ENCODE results near the gene CCAR1. TPM values are rescaled to one million over a fixed set of nuclear protein-coding genes. Genes with fewer than 3 reads are reported as not detected.
"Not testable (repeated sequence)": the region's sequence is repeated elsewhere in the genome, so short reads cannot be mapped to it uniquely, and the experiment has no call there.

Gene CCAR1
- total RNA-seq, 6 experiments from 2014 or later, result 16.9 to 30.6 (median 22.4) TPM

DNA sequence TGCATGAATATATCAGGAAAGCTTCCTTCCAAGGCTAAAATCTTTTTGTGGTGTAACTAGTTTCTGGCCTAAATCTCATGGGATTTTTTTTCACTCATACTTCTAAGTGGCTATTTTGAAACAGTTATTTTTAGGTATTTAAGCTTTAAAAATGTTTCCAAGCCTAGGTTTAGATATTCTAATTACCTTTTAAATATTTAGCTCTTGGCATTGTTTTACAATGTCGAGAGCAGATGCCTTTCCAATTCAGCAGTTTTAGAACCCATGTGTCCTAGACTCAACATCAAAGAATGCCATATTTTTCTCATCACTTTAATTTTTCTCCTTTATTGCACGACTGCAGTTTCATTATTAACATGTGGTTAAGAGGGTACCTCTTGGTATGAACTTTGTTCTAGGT lies 79.2 kb downstream of the CCAR1 start:
- TF ChIP-seq POLR2A (IDR thresholded peaks at IDR 0.05), result no peak
- TF ChIP-seq, protein P1, sequence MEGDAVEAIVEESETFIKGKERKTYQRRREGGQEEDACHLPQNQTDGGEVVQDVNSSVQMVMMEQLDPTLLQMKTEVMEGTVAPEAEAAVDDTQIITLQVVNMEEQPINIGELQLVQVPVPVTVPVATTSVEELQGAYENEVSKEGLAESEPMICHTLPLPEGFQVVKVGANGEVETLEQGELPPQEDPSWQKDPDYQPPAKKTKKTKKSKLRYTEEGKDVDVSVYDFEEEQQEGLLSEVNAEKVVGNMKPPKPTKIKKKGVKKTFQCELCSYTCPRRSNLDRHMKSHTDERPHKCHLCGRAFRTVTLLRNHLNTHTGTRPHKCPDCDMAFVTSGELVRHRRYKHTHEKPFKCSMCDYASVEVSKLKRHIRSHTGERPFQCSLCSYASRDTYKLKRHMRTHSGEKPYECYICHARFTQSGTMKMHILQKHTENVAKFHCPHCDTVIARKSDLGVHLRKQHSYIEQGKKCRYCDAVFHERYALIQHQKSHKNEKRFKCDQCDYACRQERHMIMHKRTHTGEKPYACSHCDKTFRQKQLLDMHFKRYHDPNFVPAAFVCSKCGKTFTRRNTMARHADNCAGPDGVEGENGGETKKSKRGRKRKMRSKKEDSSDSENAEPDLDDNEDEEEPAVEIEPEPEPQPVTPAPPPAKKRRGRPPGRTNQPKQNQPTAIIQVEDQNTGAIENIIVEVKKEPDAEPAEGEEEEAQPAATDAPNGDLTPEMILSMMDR (IDR thresholded peaks at IDR 0.05), result no peak
- Histone ChIP-seq H3K27ac (no peak overlapping the region), H3K4me3 (no peak overlapping the region), H3K27me3 (no peaks in the 10 kb centered on the region), H3K36me3 (peaks cover 0 to 8% (median 0%) of the 10 kb centered on the region in 4 donors), H3K9me3 (no peaks in the 10 kb centered on the region), H3K4me1 (no peaks in the 10 kb centered on the region)
- 76% methylated on average over 2 of the region's 2 CpGs for WGBS (ENCODE audit: insufficient coverage, low coverage, low lambda C conversion rate, missing lambda C conversion rate)
- ATAC-seq, result no peak
- intact Hi-C loops (cut with DNase I), result no loop called here
- DNase-seq, result no peak

DNA sequence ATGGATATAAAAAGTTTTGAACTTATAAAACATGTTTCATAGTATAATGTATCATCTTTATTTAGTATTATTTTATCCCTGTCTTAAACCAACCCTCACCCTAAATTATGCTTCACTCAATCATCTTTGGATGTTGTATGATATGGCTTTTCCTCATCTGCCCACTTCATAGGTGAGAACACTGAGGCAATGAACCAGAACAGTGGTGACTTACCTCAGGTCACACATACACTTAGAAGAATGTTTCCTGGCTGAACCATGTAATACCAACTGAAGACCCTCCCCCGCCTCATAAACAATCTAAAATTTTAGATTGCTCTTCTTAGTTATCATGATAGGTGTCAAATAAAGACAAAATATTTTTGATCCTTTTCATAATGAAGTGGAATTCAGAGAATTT lies 83.7 kb downstream of the CCAR1 start:
- no peak for TF ChIP-seq POLR2A (IDR thresholded peaks at IDR 0.05)
- TF ChIP-seq, protein P1 (IDR thresholded peaks at IDR 0.05), result no peak
- Histone ChIP-seq H3K27ac (no peak overlapping the region), H3K9me3 (no peaks in the 10 kb centered on the region), H3K4me3 (no peak overlapping the region), H3K27me3 (no peaks in the 10 kb centered on the region), H3K4me1 (no peaks in the 10 kb centered on the region), H3K36me3 (no peaks in the 10 kb centered on the region)
- intact Hi-C loops (cut with DNase I), result no loop called here
- WGBS (ENCODE audit: insufficient coverage, low coverage, low lambda C conversion rate, missing lambda C conversion rate), result 100% methylated on average over 1 of the region's 1 CpG
- no peak for DNase-seq
- no peak for ATAC-seq

DNA sequence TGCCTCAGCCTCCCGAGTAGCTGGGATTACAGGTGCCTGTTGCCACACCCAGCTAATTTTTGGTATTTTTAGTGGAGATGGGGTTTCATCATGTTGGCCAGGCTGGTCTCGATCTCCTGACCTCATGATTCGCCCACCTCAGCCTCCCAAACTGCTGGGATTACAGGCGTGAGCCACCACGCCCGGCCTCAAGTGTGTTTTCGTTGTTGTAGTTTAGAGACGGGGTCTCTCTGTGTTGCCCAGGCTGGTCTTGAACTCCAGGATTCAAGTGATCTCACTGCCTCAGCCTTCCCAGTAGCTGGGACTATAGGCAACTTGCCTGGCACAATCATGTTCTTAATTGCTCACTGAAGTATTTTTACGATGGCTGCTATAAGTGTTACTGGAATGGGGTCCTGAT lies 89.8 kb downstream of the CCAR1 start:
- WGBS (ENCODE audit: insufficient coverage, low coverage, low lambda C conversion rate, missing lambda C conversion rate), result 89% methylated on average over 7 of the region's 9 CpGs
- intact Hi-C loops (cut with DNase I); ATAC-seq: not testable (repeated sequence)

DNA sequence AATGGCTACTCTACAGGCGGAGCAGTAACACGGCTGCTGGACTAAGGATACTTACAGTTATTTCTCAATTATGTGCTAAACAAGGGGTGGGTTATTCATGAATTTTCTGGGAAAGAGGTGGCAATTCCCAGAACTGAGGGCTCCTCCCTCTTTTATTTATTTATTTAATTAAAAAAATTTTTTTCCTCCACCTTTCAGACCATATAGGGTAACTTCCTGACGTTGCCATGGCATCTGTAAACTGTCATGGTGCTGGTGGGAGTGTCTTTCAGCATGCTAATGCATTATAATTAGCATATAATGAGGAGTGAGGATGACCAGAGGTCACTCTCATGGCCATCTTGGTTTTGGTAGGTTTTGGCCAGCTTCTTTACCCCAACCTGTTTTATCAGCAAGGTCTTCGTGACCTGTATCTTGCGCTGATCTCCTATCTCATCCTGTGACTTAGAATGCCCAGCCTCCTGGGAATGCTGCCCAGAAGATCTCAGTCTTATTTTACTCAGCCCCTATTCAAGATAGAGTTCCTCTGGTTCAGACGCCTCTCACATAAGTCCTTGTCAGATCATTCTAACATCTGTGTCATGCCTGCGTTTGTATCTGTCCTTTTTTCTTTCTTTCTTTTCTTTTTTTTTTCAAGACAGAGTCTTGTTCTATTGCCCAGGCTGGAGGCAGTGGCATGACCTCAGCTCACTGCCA lies 90.4 kb downstream of the CCAR1 start:
- H3K27ac ChIP-seq, result no peak overlapping the region
- no peak overlapping the region for H3K4me3 ChIP-seq
- H3K27me3 ChIP-seq, result no peaks in the 10 kb centered on the region
- ATAC-seq, result no peak
- DNase-seq, result no peak
- TF ChIP-seq, protein P1 (IDR thresholded peaks at IDR 0.05), result no peak
- TF ChIP-seq POLR2A (IDR thresholded peaks at IDR 0.05), result no peak
- no peaks in the 10 kb centered on the region for H3K4me1 ChIP-seq
- intact Hi-C loops (cut with DNase I), result no loop called here
- no peaks in the 10 kb centered on the region for H3K36me3 ChIP-seq
- no peaks in the 10 kb centered on the region for H3K9me3 ChIP-seq
- 86% methylated on average over 7 of the region's 7 CpGs for WGBS (ENCODE audit: insufficient coverage, low coverage, low lambda C conversion rate, missing lambda C conversion rate)

More for the DNA sequence above, 89.8 kb downstream of the CCAR1 start:
- not testable (repeated sequence) for H3K27ac ChIP-seq, H3K4me3 ChIP-seq, DNase-seq, H3K27me3 ChIP-seq, H3K9me3 ChIP-seq, H3K36me3 ChIP-seq, H3K4me1 ChIP-seq

DNA sequence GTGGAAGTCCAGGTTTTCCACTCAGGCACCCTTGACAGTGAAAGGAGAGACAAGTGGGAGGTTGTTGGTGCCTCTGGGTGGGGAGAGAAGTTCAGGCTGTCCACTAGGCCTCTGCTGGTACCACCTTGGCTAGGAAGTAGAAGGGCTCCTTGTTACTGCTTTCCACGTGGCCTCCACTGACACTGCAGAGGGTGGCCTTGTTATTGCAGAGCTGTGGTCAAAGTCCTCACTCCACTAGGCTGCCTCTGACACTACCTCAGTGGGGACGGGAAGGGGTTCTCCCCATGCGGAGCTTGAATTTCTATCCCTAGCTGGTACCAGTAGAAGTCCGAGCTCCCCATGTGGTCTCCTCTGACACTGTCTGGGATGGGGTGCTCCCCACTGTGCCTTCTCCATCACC lies 91.4 kb downstream of the CCAR1 start:
- intact Hi-C loops (cut with DNase I), result no loop called here
- TF ChIP-seq, protein P1 (IDR thresholded peaks at IDR 0.05), result no peak
- no peak for TF ChIP-seq POLR2A (IDR thresholded peaks at IDR 0.05)
- no CpG with 5 or more reads among the region's 4 CpGs for WGBS (ENCODE audit: insufficient coverage, low coverage, low lambda C conversion rate, missing lambda C conversion rate)
- DNase-seq (no peak), ATAC-seq (no peak)
- no peak overlapping the region for H3K27ac ChIP-seq
- H3K36me3 ChIP-seq, result no peaks in the 10 kb centered on the region
- no peaks in the 10 kb centered on the region for H3K4me1 ChIP-seq
- H3K27me3 ChIP-seq, result no peaks in the 10 kb centered on the region
- no peaks in the 10 kb centered on the region for H3K9me3 ChIP-seq
- no peak overlapping the region for H3K4me3 ChIP-seq
